ENCODE results near the gene SV2C.

DNA sequence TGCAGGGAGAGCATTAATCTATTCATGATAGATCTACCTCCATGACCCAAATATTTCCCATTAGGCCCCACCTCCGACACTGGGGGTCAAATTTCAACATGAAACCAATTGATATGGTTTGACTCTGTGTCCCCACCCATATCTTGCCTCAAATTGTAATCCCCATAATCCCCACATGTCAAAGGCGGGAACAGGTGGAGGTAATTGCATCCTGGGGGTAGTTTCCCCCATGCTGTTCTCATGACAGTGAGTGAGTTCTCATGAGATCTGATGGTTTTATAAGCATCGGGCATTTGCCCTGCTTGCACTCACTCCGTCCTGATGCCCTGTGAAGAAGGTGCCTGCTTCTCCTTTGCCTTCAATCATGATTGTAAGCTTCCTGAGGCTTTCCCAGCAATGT, 153.5 kb downstream of the SV2C start:
- TF ChIP-seq POLR2A (IDR thresholded peaks at IDR 0.05) = no peak
- TF ChIP-seq, protein P1, sequence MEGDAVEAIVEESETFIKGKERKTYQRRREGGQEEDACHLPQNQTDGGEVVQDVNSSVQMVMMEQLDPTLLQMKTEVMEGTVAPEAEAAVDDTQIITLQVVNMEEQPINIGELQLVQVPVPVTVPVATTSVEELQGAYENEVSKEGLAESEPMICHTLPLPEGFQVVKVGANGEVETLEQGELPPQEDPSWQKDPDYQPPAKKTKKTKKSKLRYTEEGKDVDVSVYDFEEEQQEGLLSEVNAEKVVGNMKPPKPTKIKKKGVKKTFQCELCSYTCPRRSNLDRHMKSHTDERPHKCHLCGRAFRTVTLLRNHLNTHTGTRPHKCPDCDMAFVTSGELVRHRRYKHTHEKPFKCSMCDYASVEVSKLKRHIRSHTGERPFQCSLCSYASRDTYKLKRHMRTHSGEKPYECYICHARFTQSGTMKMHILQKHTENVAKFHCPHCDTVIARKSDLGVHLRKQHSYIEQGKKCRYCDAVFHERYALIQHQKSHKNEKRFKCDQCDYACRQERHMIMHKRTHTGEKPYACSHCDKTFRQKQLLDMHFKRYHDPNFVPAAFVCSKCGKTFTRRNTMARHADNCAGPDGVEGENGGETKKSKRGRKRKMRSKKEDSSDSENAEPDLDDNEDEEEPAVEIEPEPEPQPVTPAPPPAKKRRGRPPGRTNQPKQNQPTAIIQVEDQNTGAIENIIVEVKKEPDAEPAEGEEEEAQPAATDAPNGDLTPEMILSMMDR (IDR thresholded peaks at IDR 0.05) = no peak
